ENCODE results near the gene CYTH1.

DNA sequence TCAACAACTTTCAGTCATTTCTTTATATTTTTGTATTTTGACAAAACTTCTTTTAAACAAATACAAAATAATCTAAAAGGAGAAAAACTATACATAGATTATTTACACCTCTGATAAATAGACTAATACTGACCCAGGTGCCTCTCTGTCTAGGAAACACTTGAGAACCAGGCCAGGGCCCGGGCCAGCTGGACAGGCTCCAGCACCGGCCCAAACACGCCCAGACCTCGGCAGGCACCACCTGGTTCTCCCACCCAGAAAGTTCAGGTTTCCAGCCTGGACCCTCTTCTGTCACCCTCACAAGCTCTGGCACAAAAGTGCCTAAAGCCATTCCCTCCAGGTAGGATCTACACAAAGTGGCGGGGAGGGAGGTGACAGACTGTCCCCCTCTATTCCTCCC is 107.9 kb downstream of the CYTH1 start:
- TF ChIP-seq CTCF (IDR thresholded peaks at IDR 0.05) = no peak
- TF ChIP-seq POLR2A (IDR thresholded peaks at IDR 0.05) = no peak
